HEK293T (cell line): Measurements from ENCODE around the gene KIAA0513.

Source experiments
- CTCF ChIA-PET: fragments of 350-600 bp; formaldehyde crosslinking; extraction: SDS; loops from one replicate; lab custom pipeline; 2021; ENCODE audit warnings: antibody characterized with exemption, inconsistent platforms; lab: Yijun Ruan, JAX
- POLR2A ChIA-PET: fragments of 350-600 bp; formaldehyde crosslinking; extraction: SDS; loops from one replicate; lab custom pipeline; 2020; ENCODE audit warnings: antibody characterized with exemption, inconsistent platforms; lab: Yijun Ruan, JAX
- DNase-seq: peaks from one replicate; pipeline ENCODE4 v3.0.0; 2012; ENCODE audit warnings: mixed read lengths; ENCODE audit errors: extremely low spot score
- ARNT ChIP-seq: fragments of 450-650 bp; IDR thresholded peaks from 2 replicates; pipeline ENCODE4 v1.6.1; 2017; ENCODE audit warnings: mild to moderate bottlenecking
- BHLHE40 ChIP-seq: fragments of 450-650 bp; IDR thresholded peaks from 2 replicates; pipeline ENCODE4 v1.6.1; 2016; ENCODE audit warnings: mild to moderate bottlenecking, moderate library complexity, borderline replicate concordance
- CTBP1 ChIP-seq: fragments of 450-650 bp; IDR thresholded peaks from 2 replicates; pipeline ENCODE4 v1.6.1; 2016; ENCODE audit warnings: borderline replicate concordance
- ELF4 ChIP-seq: fragments of 450-650 bp; IDR thresholded peaks from 2 replicates; pipeline ENCODE4 v1.6.1; 2017; ENCODE audit warnings: antibody characterized with exemption
- FOXA1 ChIP-seq: fragments of 450-650 bp; IDR thresholded peaks from 2 replicates; pipeline ENCODE4 v1.6.1; 2016; ENCODE audit warnings: mild to moderate bottlenecking
- FOXK2 ChIP-seq: fragments of 450-650 bp; IDR thresholded peaks from 2 replicates; pipeline ENCODE4 v1.6.1; 2016; ENCODE audit warnings: mild to moderate bottlenecking
- FOXM1 ChIP-seq: fragments of 450-650 bp; IDR thresholded peaks from 2 replicates; pipeline ENCODE4 v1.6.1; 2017; ENCODE audit warnings: mild to moderate bottlenecking, borderline replicate concordance
- HDGF ChIP-seq: fragments of 450-650 bp; IDR thresholded peaks from 2 replicates; pipeline ENCODE4 v1.6.1; 2017; ENCODE audit warnings: antibody characterized with exemption, borderline replicate concordance
- L3MBTL2 ChIP-seq: fragments of 450-650 bp; conservative IDR thresholded peaks from 2 replicates; pipeline ENCODE4 v1.6.1; 2016; ENCODE audit warnings: mild to moderate bottlenecking
- LEF1 ChIP-seq: fragments of 450-650 bp; IDR thresholded peaks from 2 replicates; pipeline ENCODE4 v1.6.1; 2017; ENCODE audit warnings: mild to moderate bottlenecking, borderline replicate concordance
- NFRKB ChIP-seq: fragments of 450-650 bp; IDR thresholded peaks from 2 replicates; pipeline ENCODE4 v1.6.1; 2016; ENCODE audit warnings: mild to moderate bottlenecking, moderate library complexity
- SP1 ChIP-seq: fragments of 450-650 bp; IDR thresholded peaks from 2 replicates; pipeline ENCODE4 v1.6.1; 2017
- SUZ12 ChIP-seq: fragments of 450-650 bp; IDR thresholded peaks from 2 replicates; pipeline ENCODE4 v1.6.1; 2016; ENCODE audit warnings: mild to moderate bottlenecking
- TARDBP ChIP-seq: fragments of 450-650 bp; IDR thresholded peaks from 2 replicates; pipeline ENCODE4 v1.6.1; 2016
- ZNF384 ChIP-seq: fragments of 450-650 bp; IDR thresholded peaks from 2 replicates; pipeline ENCODE4 v1.6.1; 2016
- TF ChIP-seq, protein P1 (sequence below): fragments of 450-650 bp; IDR thresholded peaks from 2 replicates; pipeline ENCODE4 v1.6.1; 2016

The KIAA0513 gene

GRCh38 chr16:85002608-85003007 is 25.0 kb upstream of the KIAA0513 start:
- no peak for DNase-seq
- CTCF ChIA-PET, result no interaction called here
- POLR2A ChIA-PET, result no interaction called here

GRCh38 chr16:85003076-85003475 is 24.5 kb upstream of the KIAA0513 start:
- CTCF ChIA-PET, result no interaction called here
- POLR2A ChIA-PET, result no interaction called here
- no peak for DNase-seq
- no peak for TF ChIP-seq SP1
- TF ChIP-seq FOXK2, result no peak
- TF ChIP-seq CTBP1, result no peak
- TF ChIP-seq FOXM1, result no peak
- no peak for TF ChIP-seq LEF1
- TF ChIP-seq ARNT, result no peak
- TF ChIP-seq BHLHE40, result no peak
- no peak for TF ChIP-seq HDGF
- no peak for TF ChIP-seq L3MBTL2

More at GRCh38 chr16:85002608-85003007, 25.0 kb upstream of the KIAA0513 start:
- TF ChIP-seq SUZ12, result no peak
- TF ChIP-seq FOXM1, result no peak
- TF ChIP-seq LEF1, result no peak
- TF ChIP-seq, protein P1, sequence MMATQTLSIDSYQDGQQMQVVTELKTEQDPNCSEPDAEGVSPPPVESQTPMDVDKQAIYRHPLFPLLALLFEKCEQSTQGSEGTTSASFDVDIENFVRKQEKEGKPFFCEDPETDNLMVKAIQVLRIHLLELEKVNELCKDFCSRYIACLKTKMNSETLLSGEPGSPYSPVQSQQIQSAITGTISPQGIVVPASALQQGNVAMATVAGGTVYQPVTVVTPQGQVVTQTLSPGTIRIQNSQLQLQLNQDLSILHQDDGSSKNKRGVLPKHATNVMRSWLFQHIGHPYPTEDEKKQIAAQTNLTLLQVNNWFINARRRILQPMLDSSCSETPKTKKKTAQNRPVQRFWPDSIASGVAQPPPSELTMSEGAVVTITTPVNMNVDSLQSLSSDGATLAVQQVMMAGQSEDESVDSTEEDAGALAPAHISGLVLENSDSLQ, result no peak
- no peak for TF ChIP-seq TARDBP
- no peak for TF ChIP-seq HDGF
- no peak for TF ChIP-seq ZNF384
- TF ChIP-seq L3MBTL2, result no peak
- TF ChIP-seq NFRKB, result no peak
- no peak for TF ChIP-seq BHLHE40
- TF ChIP-seq SP1, result no peak
- TF ChIP-seq FOXA1, result no peak
- TF ChIP-seq ELF4, result no peak
- TF ChIP-seq ARNT, result no peak
- no peak for TF ChIP-seq FOXK2
- no peak for TF ChIP-seq CTBP1

DNA sequence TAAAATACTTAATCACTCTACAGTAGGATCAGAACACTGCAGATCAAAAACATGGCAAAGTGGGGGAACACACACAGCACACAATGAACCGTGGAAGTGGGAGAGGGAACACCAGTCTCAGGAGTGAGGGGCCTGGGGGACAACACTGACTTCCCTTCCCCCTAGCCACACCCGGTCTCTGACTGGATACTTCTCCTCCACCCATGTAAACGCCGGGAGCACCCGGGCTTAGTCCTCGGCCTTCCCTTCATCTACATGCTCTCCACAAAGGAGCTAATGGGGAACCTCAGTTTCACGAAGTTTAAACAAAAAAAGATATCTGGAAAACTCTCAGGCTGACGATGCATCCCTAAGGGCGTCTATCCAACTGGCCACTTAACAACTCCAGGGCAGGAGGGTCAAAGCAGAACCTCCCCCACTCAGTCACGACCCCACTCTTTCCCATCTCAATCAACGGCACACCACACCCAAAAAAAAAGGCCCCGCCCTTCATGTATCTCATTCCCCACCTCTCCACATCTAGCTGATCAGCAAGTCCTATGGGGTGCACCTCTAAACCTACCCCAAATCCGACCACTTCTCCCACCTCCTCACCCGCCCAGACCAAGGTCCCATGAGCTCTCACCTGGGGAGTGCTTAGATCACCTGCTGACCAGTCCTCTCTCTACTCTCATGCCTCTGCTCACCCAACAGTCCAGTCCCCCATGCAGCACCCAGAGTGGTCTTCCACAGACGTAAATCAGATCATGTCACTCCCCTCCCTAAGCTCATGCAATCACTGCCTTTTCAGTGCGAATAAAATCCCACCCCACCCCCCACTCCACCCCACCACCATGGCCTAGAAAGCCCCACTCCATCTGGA is 23.6 kb upstream of the KIAA0513 start:
- CTCF ChIA-PET, result no interaction called here
- TF ChIP-seq LEF1 (no peak), SP1 (no peak), HDGF (no peak), CTBP1 (no peak), L3MBTL2 (no peak), NFRKB (no peak), TARDBP (no peak), SUZ12 (no peak), FOXM1 (no peak), ZNF384 (no peak), ARNT (no peak), FOXK2 (no peak), BHLHE40 (no peak), ELF4 (no peak), FOXA1 (no peak)
- TF ChIP-seq, protein P1, result no peak
- POLR2A ChIA-PET, result no interaction called here
- no peak for DNase-seq

DNA sequence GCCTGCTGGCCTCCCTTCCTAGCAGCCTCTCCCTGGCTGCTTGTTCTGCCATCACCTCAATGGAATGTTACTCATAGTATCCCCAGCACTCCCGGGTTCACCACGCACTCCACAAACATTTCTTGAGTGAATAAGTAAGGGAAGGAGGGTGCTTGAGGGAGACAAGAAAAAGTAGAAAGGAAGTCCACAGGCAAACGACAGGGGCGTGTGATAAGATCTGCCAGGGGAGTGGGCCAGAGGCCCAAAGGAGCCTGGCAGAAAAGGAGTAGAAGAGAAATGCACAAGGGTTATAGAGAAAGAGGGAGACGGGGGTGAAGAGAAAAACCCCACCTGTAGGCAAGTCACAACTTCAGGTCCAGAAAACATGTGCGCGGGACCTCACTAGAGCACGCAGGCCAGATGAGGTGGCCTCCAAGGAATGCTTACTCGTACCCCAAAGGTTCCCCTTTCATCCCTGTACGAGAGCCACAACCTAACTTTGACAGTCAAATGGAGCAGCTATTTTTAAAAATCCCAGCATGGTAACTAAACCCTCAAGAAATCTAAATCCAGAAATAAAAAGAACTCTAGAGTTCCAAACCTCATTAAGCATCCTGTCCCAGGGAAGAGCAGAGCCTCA is 22.9 kb upstream of the KIAA0513 start:
- DNase-seq, result no peak
- no peak for TF ChIP-seq BHLHE40
- TF ChIP-seq SUZ12, result no peak
- no peak for TF ChIP-seq TARDBP
- no peak for TF ChIP-seq LEF1
- TF ChIP-seq HDGF, result no peak
- TF ChIP-seq FOXA1, result no peak
- TF ChIP-seq SP1, result no peak
- ChIA-PET POLR2A (no interaction called here), CTCF (interaction anchor here (1.7 kb wide), 1 partner anchor 34 kb away, joined by 5 read pairs; no protein-coding TSS in a partner anchor)

- ChIA-PET CTCF (interaction anchor here (1.7 kb wide), 1 partner anchor 34 kb away, joined by 5 read pairs; no protein-coding TSS in a partner anchor), POLR2A (no interaction called here)
- TF ChIP-seq FOXA1 (no peak), FOXM1 (no peak), SUZ12 (no peak), ELF4 (no peak), HDGF (no peak), LEF1 (no peak), ZNF384 (no peak), TARDBP (no peak), SP1 (no peak), ARNT (no peak), BHLHE40 (no peak), NFRKB (no peak), FOXK2 (no peak)
- TF ChIP-seq, protein P1, result no peak
- DNase-seq, result no peak
Measured at GRCh38 chr16:85005285-85006069, 22.1 kb upstream of the KIAA0513 start.
